Measurements from ENCODE around the gene UFL1.

UFL1 gene

GRCh38 chr6:96576221-96576620, 54.6 kb downstream of the UFL1 start:
- DNase-seq = no peak

- no peak for DNase-seq
Observed at GRCh38 chr6:96582021-96582420, 60.4 kb downstream of the UFL1 start.

GRCh38 chr6:96582436-96582835, 60.8 kb downstream of the UFL1 start:
- no peak for DNase-seq

- DNase-seq = no peak
Observed at GRCh38 chr6:96604420-96604819, 82.8 kb downstream of the UFL1 start.
